K562 (cell line): ENCODE measurements around the gene PALM3. TPM values are rescaled to one million over a fixed set of nuclear protein-coding genes. Genes with fewer than 3 reads are reported as not detected.

ENCODE experiments used
- ESRRA ChIP-seq: fragments of 450-650 bp; IDR thresholded peaks from 2 replicates; pipeline ENCODE4 v1.6.1; 2014; ENCODE audit warnings: low read depth, mild to moderate bottlenecking, moderate library complexity, borderline replicate concordance
- GTF2A2 ChIP-seq: IDR thresholded peaks from 2 replicates; pipeline ENCODE4 v1.6.1; 2016; ENCODE audit warnings: mild to moderate bottlenecking, missing genetic modification characterization, missing compliant biosample characterization
- IFI16 ChIP-seq: fragments of 250-450 bp; sonication (Bioruptor Pico); IDR thresholded peaks from 2 replicates; pipeline ENCODE4 v2.1.2; 2022; ENCODE audit warnings: mild to moderate bottlenecking, inconsistent platforms
- MEF2D ChIP-seq: conservative IDR thresholded peaks from 2 replicates; pipeline ENCODE4 v1.6.1; 2016; ENCODE audit warnings: low read depth, missing genetic modification characterization, missing compliant biosample characterization
- NFIC ChIP-seq: fragments of 450-650 bp; IDR thresholded peaks from 2 replicates; pipeline ENCODE4 v1.6.1; 2017; ENCODE audit warnings: mild to moderate bottlenecking, inconsistent platforms
- RBFOX2 ChIP-seq: fragments of 200-400 bp; formaldehyde crosslinking; IDR thresholded peaks from 2 replicates; pipeline ENCODE4 v1.6.1; 2017; ENCODE audit warnings: low read depth, mild to moderate bottlenecking, low read length, moderate library complexity
- RUNX1 ChIP-seq: sonication (generic); IDR thresholded peaks from 2 replicates; pipeline ENCODE4 v1.6.1; 2016; ENCODE audit warnings: antibody characterized with exemption, low read depth
- SETDB1 ChIP-seq: IDR thresholded peaks from one replicate; pipeline ENCODE4 v1.6.1; 2012; ENCODE audit warnings: low read length, control low read depth, inconsistent platforms
- TFAM ChIP-seq: fragments of 250-450 bp; sonication (Bioruptor Pico); conservative IDR thresholded peaks from 2 replicates; pipeline ENCODE4 v1.5.0; 2021; ENCODE audit warnings: mild to moderate bottlenecking, moderate library complexity
- ZKSCAN8 ChIP-seq: fragments of 200-800 bp; sonication (Bioruptor generic); IDR thresholded peaks from 2 replicates; pipeline ENCODE4 v1.6.1; 2016; ENCODE audit warnings: missing genetic modification characterization, missing compliant biosample characterization
- polyA plus RNA-seq, 8 experiments: library from polyadenylated mRNA; depleted of rRNA in 4 of 8; stranded (reverse) in 5 of 8; unstranded in 3 of 8; fragments of >200 nt; fragmentation: Nextera tagmentation in 2 of 8; fragmentation: Illumina TruSeq in 1 of 8; extraction: Ambion mirVana in 2 of 8; extraction: Trizol in 1 of 8; gene quantifications; 2 replicates each; pipeline versions ENCODE4 v1.2.1 to v1.2.3, GENCODE V29; 2011 to 2014; ENCODE audit warnings: inconsistent platforms in 1 of 8, missing spikeins in 1 of 8
- total RNA-seq, 7 experiments: library from RNA; depleted of rRNA in 6 of 7; stranded (reverse); fragments of >200 nt in 6 of 7; fragmentation: Illumina TruSeq in 2 of 7; extraction: Trizol in 2 of 7; gene quantifications; 2 replicates each; pipeline versions ENCODE4 v1.2.1 to v1.2.3, GENCODE V29; 2011 to 2021; ENCODE audit warnings: low replicate concordance in 1 of 7
- TF ChIP-seq, protein P1 (sequence below): sonication (generic); formaldehyde crosslinking; IDR thresholded peaks from 2 replicates; pipeline ENCODE4 v1.8.0; 2022; ENCODE audit warnings: mild to moderate bottlenecking, missing genetic modification reagents, borderline replicate concordance
- TF ChIP-seq, protein P2 (sequence below): fragments of 450-650 bp; IDR thresholded peaks from 2 replicates; pipeline ENCODE4 v1.6.1; 2016; ENCODE audit warnings: low read depth
- TF ChIP-seq, protein P3 (sequence below): fragments of 250-450 bp; sonication (Bioruptor Pico); IDR thresholded peaks from 2 replicates; pipeline ENCODE4 v1.8.0; 2022; ENCODE audit warnings: moderate library complexity, mild to moderate bottlenecking, inconsistent platforms
- TF ChIP-seq, protein P4 (sequence below): fragments of 250-450 bp; sonication (Bioruptor Pico); IDR thresholded peaks from 2 replicates; pipeline ENCODE4 v1.9.0; 2021; ENCODE audit warnings: mild to moderate bottlenecking, inconsistent platforms

PALM3 gene
- total and polyA plus RNA-seq, 9 of the 15 experiments (the other 6 are each of a cell fraction or from before 2014, with no cell fraction given) = 0.07 to 9.3 (median 3.3) TPM

DNA sequence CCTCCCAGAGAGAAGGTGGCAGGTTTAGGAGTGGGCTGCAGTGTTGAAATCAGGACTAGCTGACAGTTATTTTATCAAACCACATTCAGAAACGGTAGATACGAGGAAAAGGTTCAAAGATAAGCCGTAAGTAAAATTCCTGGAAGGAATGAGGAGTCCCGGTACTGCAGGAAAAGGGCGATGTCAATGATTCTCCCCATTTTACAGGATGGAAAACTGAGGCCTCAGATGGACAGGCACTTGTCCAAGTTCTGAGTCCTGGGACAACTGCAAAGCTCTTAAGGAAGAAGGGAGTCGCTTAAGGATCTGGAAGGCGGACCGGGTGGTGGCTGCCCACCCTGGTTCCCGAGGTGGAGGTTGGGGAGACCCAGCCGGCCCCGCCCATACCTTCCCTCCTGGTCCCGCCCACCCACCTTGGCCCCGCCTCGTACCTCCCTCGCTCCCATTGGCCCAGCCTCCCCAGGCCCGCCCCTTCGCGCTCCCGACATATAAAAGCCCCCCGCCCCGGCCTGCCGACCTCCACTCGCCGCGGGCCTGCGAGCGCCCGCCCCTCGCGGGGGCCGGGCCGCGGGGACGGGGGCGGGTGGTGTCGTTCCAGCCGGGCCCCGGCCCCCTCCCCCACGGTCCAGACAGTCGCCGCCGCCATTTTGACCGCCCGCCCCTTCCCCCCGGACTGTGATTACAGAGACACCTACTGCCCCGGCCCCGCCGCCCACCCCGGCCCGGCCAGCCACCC lies 56.4 kb downstream of the PALM3 start (continued):
- TF ChIP-seq, protein P1, sequence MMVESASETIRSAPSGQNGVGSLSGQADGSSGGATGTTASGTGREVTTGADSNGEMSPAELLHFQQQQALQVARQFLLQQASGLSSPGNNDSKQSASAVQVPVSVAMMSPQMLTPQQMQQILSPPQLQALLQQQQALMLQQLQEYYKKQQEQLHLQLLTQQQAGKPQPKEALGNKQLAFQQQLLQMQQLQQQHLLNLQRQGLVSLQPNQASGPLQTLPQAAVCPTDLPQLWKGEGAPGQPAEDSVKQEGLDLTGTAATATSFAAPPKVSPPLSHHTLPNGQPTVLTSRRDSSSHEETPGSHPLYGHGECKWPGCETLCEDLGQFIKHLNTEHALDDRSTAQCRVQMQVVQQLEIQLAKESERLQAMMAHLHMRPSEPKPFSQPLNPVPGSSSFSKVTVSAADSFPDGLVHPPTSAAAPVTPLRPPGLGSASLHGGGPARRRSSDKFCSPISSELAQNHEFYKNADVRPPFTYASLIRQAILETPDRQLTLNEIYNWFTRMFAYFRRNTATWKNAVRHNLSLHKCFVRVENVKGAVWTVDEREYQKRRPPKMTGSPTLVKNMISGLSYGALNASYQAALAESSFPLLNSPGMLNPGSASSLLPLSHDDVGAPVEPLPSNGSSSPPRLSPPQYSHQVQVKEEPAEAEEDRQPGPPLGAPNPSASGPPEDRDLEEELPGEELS (CRISPR knock-in tag) = peak; percentile 69; the same call in 1 of the 2 replicates
- TF ChIP-seq, protein P2, sequence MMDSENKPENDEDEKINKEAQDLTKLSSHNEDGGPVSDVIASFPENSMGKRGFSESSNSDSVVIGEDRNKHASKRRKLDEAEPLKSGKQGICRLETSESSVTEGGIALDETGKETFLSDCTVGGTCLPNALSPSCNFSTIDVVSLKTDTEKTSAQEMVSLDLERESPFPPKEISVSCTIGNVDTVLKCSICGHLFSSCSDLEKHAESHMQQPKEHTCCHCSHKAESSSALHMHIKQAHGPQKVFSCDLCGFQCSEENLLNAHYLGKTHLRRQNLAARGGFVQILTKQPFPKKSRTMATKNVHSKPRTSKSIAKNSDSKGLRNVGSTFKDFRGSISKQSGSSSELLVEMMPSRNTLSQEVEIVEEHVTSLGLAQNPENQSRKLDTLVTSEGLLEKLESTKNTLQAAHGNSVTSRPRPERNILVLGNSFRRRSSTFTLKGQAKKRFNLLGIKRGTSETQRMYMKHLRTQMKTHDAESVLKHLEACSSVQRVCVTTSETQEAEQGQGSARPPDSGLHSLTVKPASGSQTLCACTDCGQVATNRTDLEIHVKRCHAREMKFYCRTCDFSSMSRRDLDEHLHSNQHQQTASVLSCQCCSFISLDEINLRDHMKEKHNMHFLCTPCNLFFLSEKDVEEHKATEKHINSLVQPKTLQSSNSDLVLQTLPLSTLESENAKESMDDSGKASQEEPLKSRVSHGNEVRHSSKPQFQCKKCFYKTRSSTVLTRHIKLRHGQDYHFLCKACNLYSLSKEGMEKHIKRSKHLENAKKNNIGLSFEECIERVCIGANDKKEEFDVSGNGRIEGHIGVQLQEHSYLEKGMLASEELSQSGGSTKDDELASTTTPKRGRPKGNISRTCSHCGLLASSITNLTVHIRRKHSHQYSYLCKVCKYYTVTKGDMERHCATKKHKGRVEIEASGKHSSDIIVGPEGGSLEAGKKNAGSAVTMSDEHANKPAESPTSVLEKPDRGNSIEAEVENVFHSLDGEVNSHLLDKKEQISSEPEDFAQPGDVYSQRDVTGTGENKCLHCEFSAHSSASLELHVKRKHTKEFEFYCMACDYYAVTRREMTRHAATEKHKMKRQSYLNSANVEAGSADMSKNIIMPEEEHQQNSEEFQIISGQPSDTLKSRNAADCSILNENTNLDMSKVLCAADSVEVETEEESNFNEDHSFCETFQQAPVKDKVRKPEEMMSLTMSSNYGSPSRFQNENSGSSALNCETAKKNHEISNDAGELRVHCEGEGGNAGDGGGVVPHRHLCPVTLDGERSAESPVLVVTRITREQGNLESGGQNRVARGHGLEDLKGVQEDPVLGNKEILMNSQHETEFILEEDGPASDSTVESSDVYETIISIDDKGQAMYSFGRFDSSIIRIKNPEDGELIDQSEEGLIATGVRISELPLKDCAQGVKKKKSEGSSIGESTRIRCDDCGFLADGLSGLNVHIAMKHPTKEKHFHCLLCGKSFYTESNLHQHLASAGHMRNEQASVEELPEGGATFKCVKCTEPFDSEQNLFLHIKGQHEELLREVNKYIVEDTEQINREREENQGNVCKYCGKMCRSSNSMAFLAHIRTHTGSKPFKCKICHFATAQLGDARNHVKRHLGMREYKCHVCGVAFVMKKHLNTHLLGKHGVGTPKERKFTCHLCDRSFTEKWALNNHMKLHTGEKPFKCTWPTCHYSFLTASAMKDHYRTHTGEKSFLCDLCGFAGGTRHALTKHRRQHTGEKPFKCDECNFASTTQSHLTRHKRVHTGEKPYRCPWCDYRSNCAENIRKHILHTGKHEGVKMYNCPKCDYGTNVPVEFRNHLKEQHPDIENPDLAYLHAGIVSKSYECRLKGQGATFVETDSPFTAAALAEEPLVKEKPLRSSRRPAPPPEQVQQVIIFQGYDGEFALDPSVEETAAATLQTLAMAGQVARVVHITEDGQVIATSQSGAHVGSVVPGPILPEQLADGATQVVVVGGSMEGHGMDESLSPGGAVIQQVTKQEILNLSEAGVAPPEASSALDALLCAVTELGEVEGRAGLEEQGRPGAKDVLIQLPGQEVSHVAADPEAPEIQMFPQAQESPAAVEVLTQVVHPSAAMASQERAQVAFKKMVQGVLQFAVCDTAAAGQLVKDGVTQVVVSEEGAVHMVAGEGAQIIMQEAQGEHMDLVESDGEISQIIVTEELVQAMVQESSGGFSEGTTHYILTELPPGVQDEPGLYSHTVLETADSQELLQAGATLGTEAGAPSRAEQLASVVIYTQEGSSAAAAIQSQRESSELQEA = no peak
- TF ChIP-seq MEF2D (tag) (peak; percentile 35; the same call in 1 of the 2 replicates), ESRRA (peak; percentile 84; the same call in 1 of the 2 replicates), ZKSCAN8 (CRISPR knock-in tag) (no peak), RBFOX2 (peak; percentile 80), GTF2A2 (tag) (peak; percentile 92), IFI16 (no peak), RUNX1 (no peak), TFAM (CRISPR knock-in tag) (no peak), NFIC (peak; percentile 51), SETDB1 (no peak)
- TF ChIP-seq, protein P3, sequence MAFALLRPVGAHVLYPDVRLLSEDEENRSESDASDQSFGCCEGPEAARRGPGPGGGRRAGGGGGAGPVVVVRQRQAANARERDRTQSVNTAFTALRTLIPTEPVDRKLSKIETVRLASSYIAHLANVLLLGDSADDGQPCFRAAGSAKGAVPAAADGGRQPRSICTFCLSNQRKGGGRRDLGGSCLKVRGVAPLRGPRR (CRISPR knock-in tag) = no peak
- TF ChIP-seq, protein P4, sequence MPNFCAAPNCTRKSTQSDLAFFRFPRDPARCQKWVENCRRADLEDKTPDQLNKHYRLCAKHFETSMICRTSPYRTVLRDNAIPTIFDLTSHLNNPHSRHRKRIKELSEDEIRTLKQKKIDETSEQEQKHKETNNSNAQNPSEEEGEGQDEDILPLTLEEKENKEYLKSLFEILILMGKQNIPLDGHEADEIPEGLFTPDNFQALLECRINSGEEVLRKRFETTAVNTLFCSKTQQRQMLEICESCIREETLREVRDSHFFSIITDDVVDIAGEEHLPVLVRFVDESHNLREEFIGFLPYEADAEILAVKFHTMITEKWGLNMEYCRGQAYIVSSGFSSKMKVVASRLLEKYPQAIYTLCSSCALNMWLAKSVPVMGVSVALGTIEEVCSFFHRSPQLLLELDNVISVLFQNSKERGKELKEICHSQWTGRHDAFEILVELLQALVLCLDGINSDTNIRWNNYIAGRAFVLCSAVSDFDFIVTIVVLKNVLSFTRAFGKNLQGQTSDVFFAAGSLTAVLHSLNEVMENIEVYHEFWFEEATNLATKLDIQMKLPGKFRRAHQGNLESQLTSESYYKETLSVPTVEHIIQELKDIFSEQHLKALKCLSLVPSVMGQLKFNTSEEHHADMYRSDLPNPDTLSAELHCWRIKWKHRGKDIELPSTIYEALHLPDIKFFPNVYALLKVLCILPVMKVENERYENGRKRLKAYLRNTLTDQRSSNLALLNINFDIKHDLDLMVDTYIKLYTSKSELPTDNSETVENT (CRISPR knock-in tag) = no peak
